Uterus (tissue), 2 donors: Measurements from ENCODE around the gene NLRP2B.

Experiments
- POLR2A ChIP-seq, 2 donors: fragments of 450-650 bp; IDR thresholded peaks; one replicate each; pipeline ENCODE4 v1.6.1; 2016; ENCODE audit warnings: antibody characterized with exemption in 2 of 2, mild to moderate bottlenecking in 1 of 2, moderate library complexity in 1 of 2
- TF ChIP-seq, protein P1 (sequence below), 4 experiments: fragments of 200-600 bp in 2 of 4; fragments of 450-650 bp in 2 of 4; sonication (generic) in 2 of 4; IDR thresholded peaks; one replicate each; pipeline ENCODE4 v1.5.1; 2016 to 2019; ENCODE audit warnings: antibody characterized with exemption in 4 of 4, mild to moderate bottlenecking in 2 of 4, moderate library complexity in 1 of 4

DNA sequence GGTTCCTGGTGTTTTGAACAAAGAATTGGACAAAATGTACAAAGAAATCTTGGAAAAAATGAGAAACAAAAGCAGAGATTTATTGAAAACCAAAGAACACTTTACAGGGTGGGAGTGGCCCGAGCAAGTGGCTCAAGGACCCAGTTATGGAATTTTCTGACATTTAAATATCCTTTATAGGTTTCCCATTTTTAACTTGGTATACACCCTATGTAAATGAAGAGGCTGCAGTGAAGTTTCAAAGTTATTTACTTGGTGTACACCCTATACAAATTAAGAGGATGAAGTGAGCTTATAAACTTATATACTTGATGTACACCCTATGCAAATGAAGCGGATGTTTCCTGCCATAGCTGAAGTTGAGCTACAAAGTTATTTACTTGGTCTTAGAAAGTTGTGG, 4.7 kb downstream of the NLRP2B start:
- TF ChIP-seq, protein P1, sequence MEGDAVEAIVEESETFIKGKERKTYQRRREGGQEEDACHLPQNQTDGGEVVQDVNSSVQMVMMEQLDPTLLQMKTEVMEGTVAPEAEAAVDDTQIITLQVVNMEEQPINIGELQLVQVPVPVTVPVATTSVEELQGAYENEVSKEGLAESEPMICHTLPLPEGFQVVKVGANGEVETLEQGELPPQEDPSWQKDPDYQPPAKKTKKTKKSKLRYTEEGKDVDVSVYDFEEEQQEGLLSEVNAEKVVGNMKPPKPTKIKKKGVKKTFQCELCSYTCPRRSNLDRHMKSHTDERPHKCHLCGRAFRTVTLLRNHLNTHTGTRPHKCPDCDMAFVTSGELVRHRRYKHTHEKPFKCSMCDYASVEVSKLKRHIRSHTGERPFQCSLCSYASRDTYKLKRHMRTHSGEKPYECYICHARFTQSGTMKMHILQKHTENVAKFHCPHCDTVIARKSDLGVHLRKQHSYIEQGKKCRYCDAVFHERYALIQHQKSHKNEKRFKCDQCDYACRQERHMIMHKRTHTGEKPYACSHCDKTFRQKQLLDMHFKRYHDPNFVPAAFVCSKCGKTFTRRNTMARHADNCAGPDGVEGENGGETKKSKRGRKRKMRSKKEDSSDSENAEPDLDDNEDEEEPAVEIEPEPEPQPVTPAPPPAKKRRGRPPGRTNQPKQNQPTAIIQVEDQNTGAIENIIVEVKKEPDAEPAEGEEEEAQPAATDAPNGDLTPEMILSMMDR (IDR thresholded peaks at IDR 0.05), result no peak
- TF ChIP-seq POLR2A (IDR thresholded peaks at IDR 0.05), result no peak
